Activated CD4-positive, alpha-beta T cell treated with anti-CD3 and anti-CD28 coated beads, Interleukin-2, amount 50 U/mL, for 4 hours (primary cell): Measurements from ENCODE around the gene MS4A14.
"Not testable (repeated sequence)": the region's sequence is repeated elsewhere in the genome, so short reads cannot be mapped to it uniquely, and the experiment has no call there.

ENCODE experiments used
- DNase-seq, 2 experiments: peaks; one replicate each; pipeline ENCODE4 v3.0.0-alpha.2; 2020

MS4A14 gene

GRCh38 chr11:60392361-60392760 lies 3.9 kb upstream of the MS4A14 start:
- DNase-seq = no peak

- DNase-seq = no peak
Measured at GRCh38 chr11:60393016-60393415, 3.2 kb upstream of the MS4A14 start.

- DNase-seq = no peak
Measured at GRCh38 chr11:60394666-60395380, 1.4 kb upstream of the MS4A14 start.

GRCh38 chr11:60396799-60397198 lies 540 bp downstream of the MS4A14 start:
- no peak for DNase-seq

- DNase-seq = no peak
Measured at GRCh38 chr11:60420015-60420414, 23.8 kb downstream of the MS4A14 start.

GRCh38 chr11:60422609-60423008 lies 26.4 kb downstream of the MS4A14 start:
- DNase-seq = no peak

- DNase-seq = no peak
Measured at GRCh38 chr11:60428517-60428916, 32.3 kb downstream of the MS4A14 start.

GRCh38 chr11:60429272-60429671 lies 33.0 kb downstream of the MS4A14 start, which contains the start of gene MS4A5:
Gene MS4A5 (plus strand): TSS chr11:60429572. CDS start chr11:60429675, 103 bp downstream.
- DNase-seq = no peak

- no peak for DNase-seq
Measured at GRCh38 chr11:60431251-60431650, 35.0 kb downstream of the MS4A14 start.

- no peak for DNase-seq
Measured at GRCh38 chr11:60433401-60433800, 37.1 kb downstream of the MS4A14 start.

GRCh38 chr11:60447070-60447469 lies 50.8 kb downstream of the MS4A14 start:
- no peak for DNase-seq

- DNase-seq = no peak
Measured at GRCh38 chr11:60447846-60448245, 51.6 kb downstream of the MS4A14 start.

- not testable (repeated sequence) for DNase-seq
Measured at GRCh38 chr11:60451185-60451584, 54.9 kb downstream of the MS4A14 start.

GRCh38 chr11:60454212-60454611 lies 58.0 kb downstream of the MS4A14 start:
- DNase-seq = no peak

- no peak for DNase-seq
Measured at GRCh38 chr11:60455531-60456042, 59.3 kb downstream of the MS4A14 start, which contains the start of gene MS4A1. Gene MS4A1 (plus strand): TSS chr11:60455847. CDS start chr11:60462375, 6,528 bp downstream.

GRCh38 chr11:60457576-60457975 lies 61.3 kb downstream of the MS4A14 start:
- DNase-seq = no peak

GRCh38 chr11:60459345-60459744 lies 63.1 kb downstream of the MS4A14 start:
- no peak for DNase-seq
